Measurements from ENCODE around the gene PPBP. TPM values are rescaled to one million over a fixed set of nuclear protein-coding genes. Genes with fewer than 3 reads are reported as not detected.
"Not testable (repeated sequence)": the region's sequence is repeated elsewhere in the genome, so short reads cannot be mapped to it uniquely, and the experiment has no call there.

Gene PPBP
- total RNA-seq, 2 donors from 2014 or later = not detected

GRCh38 chr4:73970945-73971344 lies 17.0 kb downstream of the PPBP start:
- DNase-seq (ENCODE audit: low spot score) = no peak
- no peak for ATAC-seq (ENCODE audit: insufficient number of reproducible peaks, low FRiP score, low read depth)
- Histone ChIP-seq H3K9me3 (peaks cover 3% of the 10 kb centered on the region), H3K4me3 (no peak overlapping the region), H3K27me3 (replicated peaks; ENCODE audit: insufficient read depth) (no peaks in the 10 kb centered on the region), H3K4me1 (ENCODE audit: control insufficient read depth in 1 of 2, low read depth in 2 of 2) (no peaks in the 10 kb centered on the region), H3K27ac (no peak overlapping the region), H3K36me3 (no peaks in the 10 kb centered on the region)
- TF ChIP-seq CTCF (IDR thresholded peaks at IDR 0.05) = no peak

- Histone ChIP-seq H3K9me3 (peaks cover 3% of the 10 kb centered on the region), H3K36me3 (no peaks in the 10 kb centered on the region), H3K27me3 (replicated peaks; ENCODE audit: insufficient read depth) (no peaks in the 10 kb centered on the region), H3K4me1 (ENCODE audit: control insufficient read depth in 1 of 2, low read depth in 2 of 2) (no peaks in the 10 kb centered on the region), H3K27ac (no peak overlapping the region), H3K4me3 (no peak overlapping the region)
- no peak for TF ChIP-seq CTCF (IDR thresholded peaks at IDR 0.05)
- DNase-seq (ENCODE audit: low spot score) = no peak
- ATAC-seq (ENCODE audit: insufficient number of reproducible peaks, low FRiP score, low read depth) = no peak
These were observed 18.0 kb downstream of the PPBP start for GRCh38 chr4:73970011-73970410.

- DNase-seq (ENCODE audit: low spot score) (no peak), ATAC-seq (ENCODE audit: insufficient number of reproducible peaks, low FRiP score, low read depth) (no peak)
- Histone ChIP-seq H3K4me1 (ENCODE audit: control insufficient read depth in 1 of 2, low read depth in 2 of 2) (no peaks in the 10 kb centered on the region), H3K27me3 (replicated peaks; ENCODE audit: insufficient read depth) (no peaks in the 10 kb centered on the region), H3K9me3 (peaks cover 3% of the 10 kb centered on the region), H3K4me3 (no peak overlapping the region), H3K36me3 (no peaks in the 10 kb centered on the region), H3K27ac (no peak overlapping the region)
- TF ChIP-seq CTCF (IDR thresholded peaks at IDR 0.05) = no peak
These were observed 20.1 kb downstream of the PPBP start for GRCh38 chr4:73967866-73968265.

- Histone ChIP-seq H3K9me3 (peaks cover 6% of the 10 kb centered on the region), H3K4me3 (no peak overlapping the region), H3K27me3 (replicated peaks; ENCODE audit: insufficient read depth) (no peaks in the 10 kb centered on the region), H3K4me1 (ENCODE audit: control insufficient read depth in 1 of 2, low read depth in 2 of 2) (no peaks in the 10 kb centered on the region), H3K27ac (no peak overlapping the region), H3K36me3 (no peaks in the 10 kb centered on the region)
- DNase-seq (ENCODE audit: low spot score) = no peak
- no peak for ATAC-seq (ENCODE audit: insufficient number of reproducible peaks, low FRiP score, low read depth)
- no peak for TF ChIP-seq CTCF (IDR thresholded peaks at IDR 0.05)
These were observed 23.0 kb downstream of the PPBP start for GRCh38 chr4:73964862-73965611.

- no peak for ATAC-seq (ENCODE audit: insufficient number of reproducible peaks, low FRiP score, low read depth)
- DNase-seq (ENCODE audit: low spot score) = no peak
- H3K36me3 ChIP-seq = no peaks in the 10 kb centered on the region
- peaks cover 6% of the 10 kb centered on the region for H3K9me3 ChIP-seq
- no peak overlapping the region for H3K27ac ChIP-seq
- TF ChIP-seq CTCF (IDR thresholded peaks at IDR 0.05) = no peak
- H3K27me3 ChIP-seq (replicated peaks; ENCODE audit: insufficient read depth) = no peaks in the 10 kb centered on the region
- H3K4me1 ChIP-seq (ENCODE audit: control insufficient read depth in 1 of 2, low read depth in 2 of 2) = no peaks in the 10 kb centered on the region
- no peak overlapping the region for H3K4me3 ChIP-seq
These were observed 25.3 kb downstream of the PPBP start for GRCh38 chr4:73962724-73963123.

GRCh38 chr4:73959041-73959440 lies 28.9 kb downstream of the PPBP start:
- ATAC-seq (ENCODE audit: insufficient number of reproducible peaks, low FRiP score, low read depth); H3K4me3 ChIP-seq; DNase-seq (ENCODE audit: low spot score); H3K36me3 ChIP-seq; H3K9me3 ChIP-seq; H3K27ac ChIP-seq; H3K27me3 ChIP-seq (replicated peaks; ENCODE audit: insufficient read depth); H3K4me1 ChIP-seq (ENCODE audit: control insufficient read depth in 1 of 2, low read depth in 2 of 2): not testable (repeated sequence)

Measured in thoracic aorta (tissue), 2 donors.